HL-60/S4 treated with retinoic acid at 250 ng/mL for 4 days and 3 days (cell line): ENCODE data around the gene SAMD4B.
"Not testable (repeated sequence)": the region's sequence is repeated elsewhere in the genome, so short reads cannot be mapped to it uniquely, and the experiment has no call there.

Experiments
- in situ Hi-C: fragments of 300-500 bp; cut with MboI; formaldehyde crosslinking; loops from 2 replicates; pipeline ENCODE4 v1.7.0; 2022; ENCODE audit warnings: low sequenced_read_pairs

SAMD4B gene

DNA sequence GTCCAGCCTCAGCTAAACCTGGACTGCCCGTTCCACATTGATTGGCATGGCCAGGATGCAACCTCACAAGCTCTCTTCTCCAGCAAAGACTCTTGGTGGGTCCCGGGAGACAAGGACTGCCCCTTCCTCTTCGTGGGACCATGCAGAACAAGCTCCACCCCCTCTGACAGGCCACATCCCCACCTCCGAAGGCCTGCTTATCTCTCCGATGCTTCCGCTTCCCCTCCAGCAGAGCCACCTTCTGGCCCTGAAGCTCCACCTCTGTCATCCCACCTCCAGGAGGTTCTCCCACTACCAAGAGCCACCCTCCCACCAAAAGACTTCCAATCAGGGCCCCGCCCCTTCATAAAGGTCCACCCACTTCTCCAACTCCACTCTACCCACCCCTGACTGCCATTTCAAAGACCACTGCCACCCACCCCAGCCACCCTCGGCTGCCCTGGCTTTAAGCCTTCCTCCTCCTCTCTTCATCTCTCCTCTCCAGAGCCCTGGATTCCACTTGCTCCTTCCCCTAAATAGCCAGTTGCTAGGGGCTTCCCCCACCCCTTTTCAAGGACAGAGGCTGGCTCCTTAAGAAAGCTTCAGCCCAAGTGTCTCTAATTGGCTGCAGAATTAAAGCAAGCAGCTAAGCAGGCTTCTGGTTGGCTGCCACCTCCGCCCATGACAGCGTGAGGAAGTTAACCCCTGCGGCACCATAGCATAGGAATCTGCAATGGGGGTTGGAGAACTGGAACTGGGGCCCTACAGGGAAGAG, 31.5 kb upstream of the SAMD4B start:
- in situ Hi-C loops: no loop called here

DNA sequence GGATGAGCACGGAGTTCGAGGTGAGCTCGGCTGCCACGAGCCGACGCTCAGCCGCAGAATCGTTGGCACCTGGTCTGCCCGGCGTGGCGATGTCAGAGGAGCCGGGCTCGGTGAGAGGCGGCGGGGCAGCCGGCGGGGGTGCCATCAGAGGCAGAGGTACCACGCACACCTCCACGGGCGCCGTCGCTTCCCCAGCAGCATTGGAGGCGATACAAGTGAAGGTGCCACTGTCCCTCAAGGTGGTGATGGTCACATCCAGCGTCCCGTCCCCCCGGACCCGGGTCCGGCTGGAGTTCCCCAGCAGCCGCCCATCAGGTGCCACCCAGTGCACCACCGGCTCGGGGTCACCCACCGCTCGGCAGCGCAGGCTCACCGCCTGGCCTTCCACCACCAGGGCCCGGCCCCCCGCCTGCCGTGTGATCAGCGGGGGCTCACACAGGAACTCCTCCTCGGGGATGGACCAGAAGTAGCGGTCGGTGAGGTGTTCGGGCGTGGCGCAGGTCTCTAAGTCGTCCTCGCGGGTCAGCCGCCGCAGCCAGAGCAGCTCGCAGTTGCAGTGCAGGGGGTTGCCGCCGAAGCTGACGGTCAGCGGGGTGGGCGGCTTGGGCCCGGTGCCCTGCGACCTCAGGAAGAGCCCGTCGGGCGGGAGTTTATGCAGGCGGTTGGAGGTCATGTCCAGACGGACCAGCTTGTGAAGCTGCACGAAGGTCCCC, 28.0 kb upstream of the SAMD4B start:
- in situ Hi-C loops: no loop called here

DNA sequence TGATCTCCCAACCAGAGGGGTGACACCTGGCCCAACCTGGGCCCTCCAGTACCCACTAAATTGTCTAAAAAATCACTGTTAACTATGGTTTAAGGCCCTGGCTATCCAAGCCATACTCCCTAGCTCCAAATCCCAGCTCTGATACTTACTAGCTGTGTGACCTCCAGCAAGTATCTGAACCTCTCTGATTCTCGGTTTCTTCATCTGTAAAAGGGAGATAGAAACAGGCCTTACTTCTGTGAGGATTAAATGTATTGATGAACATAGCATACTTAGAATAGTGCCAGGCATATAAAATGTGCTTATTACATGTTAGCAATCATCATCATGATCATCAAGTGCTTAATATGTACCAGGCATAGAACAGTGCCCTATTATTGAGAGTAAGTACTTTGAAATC, 26.3 kb upstream of the SAMD4B start:
- in situ Hi-C loops: no loop called here

DNA sequence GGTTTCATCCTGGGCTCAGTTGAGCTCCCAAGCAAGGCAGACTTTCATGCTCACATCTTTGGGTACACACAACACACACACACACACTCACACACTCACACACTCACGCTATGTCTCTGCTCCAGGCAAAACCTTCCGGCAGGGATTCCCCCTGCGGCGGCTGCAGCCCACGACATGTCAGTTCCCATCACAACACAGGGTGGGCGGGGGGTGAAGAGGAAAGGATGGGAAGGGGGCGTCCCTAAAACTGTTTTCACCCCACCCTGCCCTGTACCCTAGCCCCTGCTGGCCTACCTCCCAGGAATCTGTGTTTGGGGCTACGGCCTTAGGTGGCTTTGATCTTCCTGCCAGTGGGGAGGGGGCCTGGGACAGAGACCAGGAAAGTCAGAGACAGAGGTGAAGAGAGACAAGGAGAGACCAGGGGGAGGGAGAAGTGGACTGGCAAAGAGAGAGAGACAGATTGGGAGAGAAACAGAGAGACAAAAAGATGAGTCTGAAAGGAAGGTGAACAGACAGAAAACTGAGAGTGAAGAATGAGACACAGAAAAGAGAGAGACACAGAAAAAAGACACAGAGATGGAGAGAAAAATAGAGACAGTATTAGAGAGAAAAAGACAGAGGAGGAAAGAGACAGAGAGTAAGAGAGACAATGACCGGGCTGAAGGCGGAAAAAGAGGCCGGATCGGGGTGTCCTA, 25.4 kb upstream of the SAMD4B start:
- in situ Hi-C loops: no loop called here

DNA sequence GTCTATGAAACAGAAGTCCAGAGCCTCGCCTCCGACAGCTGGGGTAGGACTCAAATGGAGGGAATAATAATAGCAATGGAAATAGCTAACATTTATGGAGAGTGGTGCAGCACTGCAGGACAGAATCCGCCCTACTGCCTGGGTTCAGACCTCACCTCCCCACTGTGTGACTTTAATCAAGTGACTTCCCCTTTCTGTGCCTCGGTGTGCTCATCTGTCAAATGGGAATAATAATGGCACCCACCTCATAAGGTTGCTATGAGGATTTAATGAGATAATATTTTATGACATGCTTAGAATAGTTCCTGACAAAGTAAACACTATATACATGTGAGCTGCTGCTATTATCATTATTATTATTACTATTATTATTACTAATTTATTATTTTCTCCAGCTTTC, 24.7 kb upstream of the SAMD4B start:
- in situ Hi-C loops: no loop called here

DNA sequence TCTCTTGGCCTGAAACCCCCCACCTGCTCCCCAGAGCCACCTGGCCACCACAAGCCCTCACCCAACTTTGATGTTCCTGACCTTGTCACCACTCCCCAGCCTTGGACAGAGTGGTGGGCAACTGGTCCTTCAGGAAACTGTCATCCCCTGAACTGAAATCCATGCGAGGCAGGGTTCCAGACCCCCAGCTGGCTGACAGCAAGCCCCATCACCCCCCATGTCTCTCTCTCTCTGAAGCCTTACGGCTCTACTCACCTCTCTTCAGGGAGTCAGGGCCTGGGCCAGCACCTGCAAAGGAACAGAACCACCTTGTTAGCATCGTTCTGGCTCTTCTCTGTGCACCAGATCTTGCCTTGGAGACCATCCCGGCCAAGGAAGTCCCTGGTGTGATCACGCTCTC, 24.1 kb upstream of the SAMD4B start:
- in situ Hi-C loops: no loop called here

DNA sequence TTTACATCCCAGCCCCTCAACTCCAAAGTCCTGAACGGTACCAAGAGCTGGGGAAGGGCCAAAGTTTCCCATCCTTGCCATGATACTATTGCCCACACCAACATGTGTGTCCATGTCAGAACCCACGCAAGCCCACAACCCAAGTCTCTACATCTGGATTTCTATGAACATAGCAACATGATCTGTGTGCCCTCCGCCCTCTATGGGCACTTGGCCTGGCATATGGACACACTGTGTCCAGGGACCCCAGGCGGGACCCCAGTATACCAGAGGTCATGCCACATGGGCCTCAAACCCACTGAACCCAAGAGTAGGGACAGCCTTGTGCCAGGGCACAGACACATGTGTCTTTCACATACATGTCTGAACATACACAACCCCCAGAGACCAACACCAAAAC, 23.5 kb upstream of the SAMD4B start:
- in situ Hi-C loops: no loop called here

DNA sequence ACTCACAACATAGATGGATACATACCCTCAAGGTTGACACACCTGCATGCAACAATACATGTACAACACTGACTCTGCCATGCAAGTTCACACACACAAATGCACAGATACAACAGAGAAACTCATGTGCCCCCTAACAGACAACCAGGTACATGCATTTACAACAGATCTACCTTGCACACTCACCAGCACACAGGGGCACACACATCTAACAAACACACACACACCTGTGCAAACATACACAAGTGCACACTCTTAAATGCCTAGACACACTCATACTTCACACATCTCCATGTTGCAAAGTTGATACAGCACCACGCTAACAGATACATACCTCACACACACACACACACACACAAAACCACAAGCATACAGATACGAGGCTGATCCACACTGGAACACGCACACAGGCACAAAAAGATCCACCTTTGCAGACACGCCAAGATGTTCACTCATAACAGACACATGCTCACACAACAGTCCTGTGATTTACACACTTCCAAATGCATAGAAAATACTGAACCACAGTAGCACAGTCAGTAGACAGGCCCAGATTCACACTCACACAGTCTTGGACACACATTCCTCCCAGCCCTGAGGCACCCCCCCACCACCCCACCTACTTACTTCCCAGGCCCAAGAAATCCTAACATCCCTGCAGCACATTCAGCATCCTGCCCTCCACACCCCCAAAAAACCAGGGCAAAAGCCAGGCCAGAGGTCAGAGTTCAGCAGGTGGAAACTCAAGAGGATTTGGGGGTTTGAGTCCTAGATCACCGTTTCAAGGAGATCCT, 22.9 kb upstream of the SAMD4B start:
- in situ Hi-C loops: no loop called here

DNA sequence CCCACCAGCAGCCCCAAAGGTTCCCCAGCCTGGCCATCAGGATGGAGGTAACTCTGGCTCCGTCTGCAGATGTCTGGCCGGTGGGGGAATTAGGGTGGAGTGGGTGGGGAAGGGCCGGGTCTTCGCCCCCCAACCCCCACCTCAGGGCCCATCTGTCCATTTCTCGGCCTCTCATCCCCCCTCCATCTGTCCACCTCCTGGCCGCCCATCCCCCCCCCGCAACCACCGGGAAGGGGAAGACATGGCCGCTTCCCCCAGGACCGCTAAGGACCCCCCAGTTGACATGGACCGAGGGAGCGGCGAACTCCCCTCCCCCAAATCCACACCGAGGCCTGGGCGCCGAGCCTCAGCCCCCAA, 22.4 kb upstream of the SAMD4B start:
- in situ Hi-C loops: loop anchor here (10.0 kb wide), 1 partner anchor 205 kb away; no protein-coding TSS in a partner anchor

DNA sequence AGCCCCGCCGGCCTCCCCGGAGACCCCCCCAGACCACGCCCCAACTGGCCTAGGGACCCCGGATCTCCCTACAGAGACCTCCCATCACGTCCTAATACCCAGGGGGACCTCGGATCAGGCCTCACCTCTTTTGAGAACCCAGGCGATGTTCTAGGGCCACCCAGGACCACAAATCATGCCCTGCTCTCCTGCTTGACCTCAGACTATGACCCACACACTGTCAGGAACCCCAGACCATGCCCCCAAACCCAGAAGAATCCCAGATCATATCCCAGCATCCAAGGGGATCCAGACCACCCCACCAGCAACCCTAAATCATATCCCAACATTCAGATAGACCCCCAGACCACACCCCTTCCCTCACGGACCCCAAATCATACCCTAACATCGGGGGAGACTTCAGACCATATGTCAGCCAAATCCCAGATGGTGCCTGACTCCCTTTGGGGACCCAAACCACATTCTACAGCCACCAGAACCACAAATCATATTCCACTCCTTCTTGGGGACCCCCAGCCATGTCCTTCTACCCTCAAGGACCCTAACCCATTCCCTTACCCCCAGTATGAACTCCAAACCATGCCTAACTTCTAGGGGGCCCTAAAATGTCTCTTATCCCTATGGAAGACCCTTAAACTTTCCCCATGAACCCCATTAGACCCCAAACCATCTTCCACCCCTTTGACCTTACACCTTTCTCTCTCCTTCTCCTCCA, 20.9 kb upstream of the SAMD4B start:
- in situ Hi-C loops: loop anchor here (10.0 kb wide), 1 partner anchor 206 kb away; no protein-coding TSS in a partner anchor

DNA sequence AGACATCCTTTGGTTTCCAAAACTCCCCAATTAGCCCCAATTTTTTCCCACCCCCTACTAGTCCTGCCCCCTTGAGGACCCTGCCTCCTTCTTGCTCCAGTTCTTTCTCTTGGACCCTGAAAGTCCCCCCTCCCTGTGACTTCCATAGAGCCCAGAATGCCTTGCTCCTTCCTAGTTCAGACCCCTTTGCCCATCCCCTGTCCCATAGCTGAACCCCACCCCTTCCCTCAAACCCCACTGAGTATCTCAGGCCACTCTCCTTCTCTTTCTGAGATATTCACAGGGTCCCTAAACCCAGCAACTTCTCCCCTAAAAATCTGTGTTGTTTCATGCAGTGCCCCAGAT, 20.4 kb upstream of the SAMD4B start:
- in situ Hi-C loops: loop anchor here (10.0 kb wide), 1 partner anchor 207 kb away; no protein-coding TSS in a partner anchor

DNA sequence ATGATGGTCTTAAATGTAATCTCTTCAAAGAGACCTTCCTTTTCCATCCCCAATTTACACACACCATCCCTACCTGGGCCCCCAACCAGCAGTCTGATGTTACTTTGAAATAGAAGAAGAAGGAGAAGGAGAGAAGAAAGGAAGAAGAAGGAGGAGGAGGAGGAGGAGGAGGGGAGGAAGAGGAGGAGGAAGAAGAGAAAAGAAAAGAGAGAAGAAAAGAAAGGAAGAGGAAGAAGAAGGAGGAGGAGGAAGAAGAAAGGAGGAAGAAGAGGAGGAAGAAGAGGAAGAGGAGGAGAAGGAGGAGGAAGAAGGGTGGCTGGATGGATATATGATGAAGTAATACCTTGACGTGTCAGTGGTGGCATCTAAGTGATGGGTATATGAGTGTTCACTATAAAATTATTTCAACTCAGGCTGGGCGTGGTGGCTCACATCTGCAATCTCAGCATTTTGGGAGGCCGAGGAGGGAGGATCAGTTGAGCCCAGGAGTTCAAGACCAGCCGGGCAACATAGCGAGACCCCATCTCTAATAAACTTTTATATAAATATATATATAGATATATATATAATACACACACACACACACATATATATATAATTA, 17.9 kb upstream of the SAMD4B start:
- in situ Hi-C loops: loop anchor here (10.0 kb wide), 1 partner anchor 210 kb away; no protein-coding TSS in a partner anchor

DNA sequence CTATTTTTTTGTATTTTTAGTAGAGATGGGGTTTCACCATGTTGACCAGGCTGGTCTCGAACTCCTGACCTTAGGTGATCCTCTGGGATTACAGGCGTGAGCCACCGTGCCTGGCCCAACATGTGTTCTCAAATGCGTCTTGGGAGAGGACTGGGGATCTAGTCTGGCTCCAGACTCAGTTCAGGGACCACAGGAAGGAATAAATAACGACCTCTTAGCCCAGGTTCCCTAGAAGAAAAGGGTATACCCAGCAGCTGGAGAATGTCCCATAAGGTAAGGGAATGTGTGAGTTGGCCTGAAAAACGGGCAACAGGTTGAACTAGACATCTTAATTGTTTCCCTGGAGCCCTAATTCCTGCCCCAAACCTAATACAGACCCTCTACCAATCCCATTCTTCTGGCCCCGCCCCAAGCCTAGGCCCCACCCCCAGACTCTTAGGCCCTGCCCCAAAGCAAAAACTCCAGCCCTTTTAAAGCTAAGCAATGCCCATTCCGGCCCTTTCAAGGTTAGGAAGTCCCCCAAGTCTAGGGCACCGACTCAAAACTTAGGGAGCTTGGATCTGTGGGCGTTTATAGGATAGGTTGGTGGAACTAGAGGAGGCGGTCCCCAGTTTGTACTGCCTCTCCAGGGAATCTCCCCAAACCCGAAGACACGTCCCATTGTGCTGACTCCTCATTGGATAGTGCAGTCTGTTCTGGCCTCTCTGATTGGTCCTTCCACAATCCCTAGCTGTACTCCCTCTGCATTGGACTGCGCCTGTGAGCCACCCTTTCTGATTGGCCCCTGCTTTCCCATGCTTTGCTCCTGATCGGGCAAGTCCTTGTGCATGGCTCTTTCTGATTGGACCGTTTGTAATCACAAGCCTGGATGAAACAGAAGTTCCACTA, 16.2 kb upstream of the SAMD4B start:
- in situ Hi-C loops: loop anchor here (10.0 kb wide), 1 partner anchor 211 kb away; no protein-coding TSS in a partner anchor

DNA sequence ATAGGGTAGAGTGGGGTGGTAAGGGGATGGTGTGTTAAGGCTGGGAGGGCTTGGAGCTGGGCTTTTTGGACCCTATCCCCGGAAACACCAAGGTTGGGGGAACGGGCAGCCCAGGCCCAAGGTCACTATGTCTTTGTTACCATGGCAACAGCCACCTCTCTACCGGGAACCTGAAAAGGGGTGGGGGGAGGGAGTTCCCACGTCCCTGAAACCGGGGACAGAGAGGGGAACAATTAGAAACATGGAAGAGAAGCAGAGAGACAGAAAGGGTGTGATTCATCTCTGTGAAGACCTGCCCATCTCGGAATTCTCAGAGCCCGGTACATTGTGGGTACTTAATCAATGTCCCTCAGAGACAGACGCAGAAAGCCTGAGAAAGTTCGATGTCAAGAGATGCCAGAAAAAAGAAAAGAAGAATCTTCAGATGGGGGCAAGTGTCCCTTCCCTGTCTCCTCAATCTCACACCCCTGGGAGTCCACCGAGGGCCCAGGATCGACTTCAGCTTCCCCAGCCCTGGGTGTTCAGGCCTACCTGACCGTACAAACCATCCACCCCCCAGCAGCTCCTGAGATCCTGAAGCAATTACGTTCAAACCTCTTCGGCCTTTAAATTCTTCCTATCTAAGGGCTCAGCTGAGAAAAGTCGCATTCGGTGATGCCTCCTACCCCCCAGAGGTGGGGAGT, 14.7 kb upstream of the SAMD4B start:
- in situ Hi-C loops: loop anchor here (10.0 kb wide), 1 partner anchor 213 kb away; no protein-coding TSS in a partner anchor

DNA sequence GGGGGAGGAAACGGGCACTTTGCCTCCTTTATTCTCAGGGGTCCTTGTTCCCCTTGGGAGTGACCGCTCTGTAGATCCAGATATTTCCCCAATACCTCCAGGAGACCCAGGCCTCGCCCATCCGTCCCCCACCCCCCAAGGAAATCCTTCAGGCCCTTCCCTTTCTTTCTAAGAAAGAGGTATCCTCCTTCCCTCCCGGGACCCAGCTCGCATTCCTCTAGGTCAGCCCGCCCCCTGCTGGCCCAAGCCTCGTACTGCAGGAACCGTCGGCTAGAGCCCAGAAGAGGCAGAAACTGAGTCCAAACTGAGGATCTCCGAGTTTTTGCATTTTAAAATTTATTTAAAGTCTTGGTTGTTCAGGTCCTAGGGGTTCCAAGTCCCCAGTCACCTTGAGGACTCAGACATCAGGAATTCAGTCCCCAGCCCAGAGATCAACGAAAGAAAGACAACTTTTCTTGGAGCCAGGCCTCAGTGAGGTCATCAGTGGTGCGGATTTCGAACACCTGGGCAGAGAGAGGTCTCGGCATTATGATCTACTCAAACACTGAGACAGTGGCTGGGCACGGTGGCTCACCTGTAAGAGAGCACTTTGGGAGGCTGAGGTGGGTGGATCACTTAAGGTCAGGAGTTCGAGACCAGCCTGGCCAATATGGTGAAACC, 14.0 kb upstream of the SAMD4B start:
- in situ Hi-C loops: loop anchor here (10.0 kb wide), 1 partner anchor 213 kb away; no protein-coding TSS in a partner anchor

DNA sequence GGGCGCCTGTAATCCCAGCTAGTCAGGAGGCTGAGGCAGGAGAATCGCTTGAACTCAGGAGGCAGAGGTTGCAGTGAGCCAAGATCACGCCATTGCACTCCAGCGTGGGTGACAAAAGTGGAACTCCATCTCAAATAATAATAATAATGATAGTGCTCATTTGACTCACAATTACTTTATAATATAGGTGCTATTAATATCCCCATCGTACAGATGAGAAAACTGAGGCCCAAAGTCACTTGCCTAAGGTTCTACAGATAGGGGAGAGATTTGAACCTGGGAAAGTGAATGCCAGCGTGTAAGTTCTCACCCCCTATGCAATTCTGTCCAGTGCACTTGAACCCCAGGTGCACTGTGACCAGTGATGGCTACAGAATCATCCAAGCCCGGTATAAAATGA, 12.3 kb upstream of the SAMD4B start:
- in situ Hi-C loops: loop anchor here (10.0 kb wide), 1 partner anchor 215 kb away; no protein-coding TSS in a partner anchor

DNA sequence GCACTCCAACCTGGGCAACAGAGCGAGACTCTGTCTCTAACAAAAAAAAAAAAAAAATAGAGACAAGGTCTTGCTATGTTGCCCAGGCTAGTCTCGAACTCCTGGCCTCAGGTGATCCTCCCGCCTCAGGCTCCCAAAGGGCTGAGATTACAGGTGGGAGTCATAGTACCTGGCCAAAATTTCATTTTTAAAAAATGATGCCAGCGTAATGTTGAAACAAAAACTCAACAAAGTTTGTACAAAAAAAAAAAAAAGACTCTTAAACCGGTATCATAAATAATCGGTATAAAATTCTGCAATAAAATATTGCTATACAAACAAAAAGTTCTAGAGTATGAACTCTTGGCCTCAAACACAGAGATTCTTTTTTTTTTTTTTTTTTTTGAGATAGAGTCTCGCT, 9.9 kb upstream of the SAMD4B start:
- in situ Hi-C loops: no loop called here

DNA sequence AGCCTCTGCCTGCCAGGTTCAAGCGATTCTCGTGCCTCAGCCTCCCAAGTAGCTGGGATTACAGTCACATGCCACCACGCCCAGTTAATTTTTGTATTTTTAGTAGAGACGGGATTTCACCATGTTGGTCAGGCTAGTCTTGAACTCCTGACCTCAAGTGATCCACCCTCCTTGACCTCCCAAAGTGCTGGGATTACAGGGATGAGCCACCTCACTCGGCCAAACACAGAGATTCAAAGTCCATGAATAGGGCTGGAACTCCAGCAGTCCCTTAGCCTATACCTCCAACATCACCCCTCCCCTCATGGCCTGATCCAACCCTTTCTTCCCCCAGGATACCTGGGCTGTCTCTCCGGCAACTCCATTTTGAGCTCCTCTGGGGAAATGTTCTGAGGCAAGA, 9.5 kb upstream of the SAMD4B start:
- in situ Hi-C loops: not testable (repeated sequence)
